Measurements from ENCODE around the gene OR10G7.
A peak's percentile ranks its signal among the peaks of the same experiment; 100 is the strongest.

OR10G7 gene, protein sequence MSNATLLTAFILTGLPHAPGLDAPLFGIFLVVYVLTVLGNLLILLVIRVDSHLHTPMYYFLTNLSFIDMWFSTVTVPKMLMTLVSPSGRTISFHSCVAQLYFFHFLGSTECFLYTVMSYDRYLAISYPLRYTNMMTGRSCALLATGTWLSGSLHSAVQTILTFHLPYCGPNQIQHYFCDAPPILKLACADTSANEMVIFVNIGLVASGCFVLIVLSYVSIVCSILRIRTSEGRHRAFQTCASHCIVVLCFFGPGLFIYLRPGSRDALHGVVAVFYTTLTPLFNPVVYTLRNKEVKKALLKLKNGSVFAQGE

DNA sequence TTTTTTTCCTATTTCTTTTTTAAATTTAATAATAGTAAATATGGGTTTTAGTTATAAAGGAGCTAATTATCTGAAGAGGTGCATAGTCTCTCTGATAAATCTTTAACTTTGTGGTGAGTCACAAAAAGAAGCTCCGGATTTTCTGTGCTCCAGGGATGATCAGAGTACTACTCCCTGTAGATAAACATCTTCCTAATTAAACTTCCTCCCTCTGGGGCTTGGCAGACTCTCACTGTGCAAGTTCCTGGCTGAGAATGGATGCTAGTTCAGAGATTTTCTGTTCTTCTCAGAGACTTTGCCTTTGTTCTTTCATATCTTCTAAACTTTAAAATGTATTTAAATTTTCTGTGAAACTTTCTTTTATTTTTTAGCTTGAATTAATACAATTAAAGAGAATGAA, at the start of gene OR10G7:
Gene OR10G7, minus strand, starts transcription at position 72 of the 400 bp plus-strand sequence. CDS start 2,324 bp downstream, outside the sequence.
- no peak for DNase-seq (ENCODE audit: low read depth)

DNA sequence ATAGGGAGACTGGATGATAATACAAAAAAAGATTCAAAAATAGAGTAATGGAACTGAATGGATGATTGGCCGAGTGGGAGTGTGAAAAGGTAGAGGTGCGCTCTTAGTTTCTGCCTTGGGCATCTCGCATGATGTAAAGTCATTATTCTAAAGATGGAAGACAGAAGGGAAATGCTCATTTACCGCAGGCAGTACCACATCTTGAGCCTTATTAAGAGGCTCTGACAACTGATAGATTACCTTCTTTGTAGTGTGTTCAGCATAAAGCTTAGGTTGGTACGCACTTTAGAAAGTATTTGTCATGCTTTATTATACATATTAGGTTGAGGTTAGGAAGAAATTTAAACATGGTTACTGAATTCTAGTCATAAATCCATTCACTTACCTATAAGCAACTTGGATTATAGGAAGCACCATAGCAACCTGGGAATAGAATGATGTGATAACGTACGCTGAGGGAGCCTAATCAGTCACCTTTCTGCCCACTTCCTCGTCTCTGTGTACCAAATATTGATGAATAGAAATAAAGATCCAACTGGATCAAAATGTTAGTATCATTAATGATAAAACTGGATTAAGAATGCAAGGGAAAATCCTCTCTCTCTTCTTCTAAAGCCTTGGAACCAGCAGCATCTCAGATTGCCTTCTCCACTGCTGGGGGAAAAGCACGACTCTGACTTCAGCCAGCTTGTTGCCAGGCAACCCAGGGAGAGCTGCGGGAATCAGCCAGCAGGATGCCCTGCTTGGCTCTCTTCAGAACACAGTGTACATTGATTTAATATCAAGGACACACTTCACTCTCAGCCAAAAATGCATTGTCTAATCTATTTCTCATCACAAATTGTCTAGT, 45.1 kb upstream of the OR10G7 start:
- no peak for DNase-seq (ENCODE audit: low read depth)

DNA sequence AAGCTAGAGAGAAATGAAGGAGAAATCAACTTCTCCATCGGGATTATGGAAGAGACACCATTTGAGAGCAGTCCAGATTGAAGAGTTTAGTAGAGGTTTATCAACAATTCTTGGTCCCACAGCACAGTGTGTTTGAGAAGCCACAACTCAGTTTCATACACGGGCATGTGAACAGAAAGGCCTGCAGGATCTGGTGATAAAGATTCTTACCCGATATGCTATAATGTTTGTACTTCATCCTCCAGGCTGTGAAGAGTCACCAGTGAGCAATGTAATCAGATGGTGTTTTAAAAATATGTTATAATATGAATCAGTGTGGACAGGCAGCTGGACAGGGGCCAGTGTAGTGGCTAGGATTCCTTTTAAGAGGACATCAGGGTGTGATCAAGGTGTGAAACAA, 44.5 kb upstream of the OR10G7 start:
- DNase-seq (ENCODE audit: low read depth): no peak

- no peak for DNase-seq (ENCODE audit: low read depth)
Measured at GRCh38 chr11:124082371-124082770, 41.2 kb upstream of the OR10G7 start.

- DNase-seq (ENCODE audit: low read depth): no peak
Measured at GRCh38 chr11:124081483-124081882, 40.4 kb upstream of the OR10G7 start.

DNA sequence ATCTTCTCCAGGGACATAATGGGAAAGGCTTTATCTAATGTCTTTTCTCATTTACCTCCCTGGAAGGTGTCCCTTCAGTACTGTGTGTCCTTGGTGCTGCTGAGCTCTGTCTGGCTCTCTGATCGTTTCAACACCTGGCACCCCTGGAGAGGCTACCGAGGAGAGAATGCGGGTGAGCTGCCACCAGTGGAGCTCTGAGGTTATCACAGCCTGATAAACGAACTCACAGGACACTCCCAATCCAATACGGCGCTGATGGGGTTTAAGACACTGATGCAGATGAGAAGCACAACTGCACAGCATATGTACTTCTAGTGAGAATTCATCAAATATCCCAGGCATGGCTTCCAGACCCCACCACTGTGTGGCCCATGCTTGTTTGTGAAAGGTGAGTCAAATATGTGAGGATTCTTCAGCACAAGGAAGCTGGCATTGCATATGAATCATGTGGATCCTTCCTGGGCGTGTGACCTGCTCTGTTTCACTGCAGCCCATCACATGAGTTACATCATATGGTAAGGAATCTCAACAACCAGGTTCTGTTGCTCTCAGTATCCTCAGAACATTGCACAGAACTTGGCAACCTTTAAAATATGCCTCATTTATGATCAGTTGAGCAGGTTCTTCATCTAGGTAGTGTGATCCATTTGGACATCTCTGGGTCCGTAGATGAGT, 39.3 kb upstream of the OR10G7 start:
- DNase-seq (ENCODE audit: low read depth): no peak

- no peak for DNase-seq (ENCODE audit: low read depth)
Measured at GRCh38 chr11:124079631-124080326, 38.7 kb upstream of the OR10G7 start.

DNA sequence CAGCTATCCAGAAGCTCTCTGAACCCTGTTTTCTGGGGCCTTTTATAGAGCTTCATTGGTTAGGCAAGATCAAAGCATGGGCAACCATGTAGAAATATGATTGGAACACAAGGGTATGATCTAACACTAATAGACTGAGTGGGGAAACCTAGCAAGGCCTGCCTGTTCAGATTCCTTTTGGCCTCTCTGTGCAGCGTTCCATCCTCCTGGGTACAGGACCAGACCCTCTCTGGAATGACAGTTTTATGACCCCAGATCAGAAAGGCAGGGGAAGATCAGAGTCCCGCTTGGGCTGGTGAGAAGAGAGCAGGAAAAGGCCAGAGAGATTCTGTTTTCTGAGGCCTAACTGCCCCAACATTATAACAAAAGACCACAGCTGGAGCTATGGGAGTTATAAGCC, 37.5 kb upstream of the OR10G7 start:
- no peak for DNase-seq (ENCODE audit: low read depth)

DNA sequence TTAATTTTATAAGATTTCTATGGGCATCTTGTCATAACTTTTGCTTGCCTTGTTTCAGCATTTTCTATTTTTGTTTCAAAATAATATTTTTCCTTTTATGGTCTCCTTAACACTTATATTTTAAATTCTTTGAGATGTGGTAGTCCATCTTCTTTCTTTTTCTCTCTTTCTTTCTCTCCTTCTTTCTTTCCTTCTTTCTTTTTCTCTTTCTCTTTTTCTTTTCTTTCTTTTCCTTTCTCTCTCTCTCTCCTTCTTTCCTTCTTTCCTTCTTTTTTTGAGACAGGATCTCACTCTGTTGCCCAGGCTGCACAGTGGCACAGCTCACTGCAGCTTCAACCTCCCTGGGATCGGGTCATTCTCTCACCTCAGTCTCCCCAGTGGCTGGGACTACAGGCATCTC, 36.1 kb upstream of the OR10G7 start:
- no peak for DNase-seq (ENCODE audit: low read depth)

GRCh38 chr11:124075841-124076651, 34.9 kb upstream of the OR10G7 start:
- DNase-seq (ENCODE audit: low read depth): no peak

- DNase-seq (ENCODE audit: low read depth): no peak
Measured at GRCh38 chr11:124075492-124075840, 34.3 kb upstream of the OR10G7 start.

- DNase-seq (ENCODE audit: low read depth): no peak
Measured at GRCh38 chr11:124074554-124074953, 33.4 kb upstream of the OR10G7 start.

DNA sequence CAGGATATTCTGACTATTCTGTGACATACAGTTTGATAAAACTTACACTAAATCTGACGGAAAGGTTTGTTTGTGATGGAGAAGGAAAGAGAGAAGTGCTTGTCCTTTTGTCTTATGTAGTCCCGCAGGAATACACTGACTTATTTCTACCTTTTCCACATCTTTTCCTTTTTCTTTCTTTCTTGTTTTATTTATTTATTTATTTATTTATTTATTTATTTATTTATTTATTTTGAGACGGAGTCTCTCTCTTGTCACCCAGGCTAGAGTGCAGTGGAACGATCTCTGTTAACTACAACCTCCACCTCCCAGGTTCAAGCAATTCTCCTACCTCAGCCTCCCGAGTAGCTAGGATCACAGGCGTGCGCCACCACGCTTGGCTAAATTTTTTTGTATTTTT, 31.0 kb upstream of the OR10G7 start:
- DNase-seq (ENCODE audit: low read depth): no peak

DNA sequence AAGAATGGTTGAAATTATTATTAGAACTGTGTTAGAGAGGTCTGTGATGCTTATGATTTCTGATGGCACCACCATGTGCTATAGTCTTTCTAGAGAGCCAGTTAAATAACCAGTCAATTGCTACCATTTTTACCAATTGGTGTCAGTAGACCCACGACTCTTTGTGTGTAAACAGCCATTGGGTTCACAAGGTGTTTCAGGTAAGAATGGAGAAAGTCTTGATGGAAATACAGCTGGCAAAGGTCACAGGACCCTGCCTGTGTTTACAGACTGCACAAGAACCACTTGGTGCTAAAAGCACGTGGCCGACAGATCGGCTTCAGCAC, 30.5 kb upstream of the OR10G7 start:
- DNase-seq (ENCODE audit: low read depth): no peak

DNA sequence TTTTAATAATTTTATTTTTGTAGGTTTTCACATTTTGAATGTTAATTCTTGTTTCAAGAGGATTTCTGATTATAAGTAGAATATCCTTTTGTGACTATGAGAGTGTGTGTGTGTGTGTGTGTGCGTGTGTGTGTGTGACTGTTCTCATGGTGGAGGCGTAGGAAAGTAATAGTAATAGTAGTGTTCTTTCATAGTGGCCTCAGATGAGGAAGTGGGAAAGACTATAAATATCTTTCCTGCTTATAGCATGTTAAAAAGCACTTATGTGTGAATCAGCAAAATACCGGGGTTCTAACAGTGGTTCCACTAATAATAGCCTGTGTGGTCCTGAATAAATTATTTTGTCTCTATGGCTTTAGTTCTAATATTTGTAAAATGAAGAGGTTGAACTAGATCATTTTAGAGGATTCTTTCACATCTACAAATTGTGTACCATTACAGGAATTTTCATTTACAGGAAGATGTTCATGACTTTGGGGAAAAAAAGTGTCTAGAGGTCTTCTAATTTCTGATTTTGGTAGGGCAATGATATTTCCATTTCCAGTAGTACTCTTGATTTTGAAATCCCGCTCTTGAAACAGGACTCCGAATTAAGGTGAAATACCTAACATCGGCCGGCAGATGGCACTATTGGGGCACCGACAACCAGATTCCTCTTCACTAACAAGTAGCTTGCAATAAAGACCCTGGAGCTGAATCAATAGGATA, 29.9 kb upstream of the OR10G7 start:
- peak; percentile 11 for DNase-seq (ENCODE audit: low read depth)

DNA sequence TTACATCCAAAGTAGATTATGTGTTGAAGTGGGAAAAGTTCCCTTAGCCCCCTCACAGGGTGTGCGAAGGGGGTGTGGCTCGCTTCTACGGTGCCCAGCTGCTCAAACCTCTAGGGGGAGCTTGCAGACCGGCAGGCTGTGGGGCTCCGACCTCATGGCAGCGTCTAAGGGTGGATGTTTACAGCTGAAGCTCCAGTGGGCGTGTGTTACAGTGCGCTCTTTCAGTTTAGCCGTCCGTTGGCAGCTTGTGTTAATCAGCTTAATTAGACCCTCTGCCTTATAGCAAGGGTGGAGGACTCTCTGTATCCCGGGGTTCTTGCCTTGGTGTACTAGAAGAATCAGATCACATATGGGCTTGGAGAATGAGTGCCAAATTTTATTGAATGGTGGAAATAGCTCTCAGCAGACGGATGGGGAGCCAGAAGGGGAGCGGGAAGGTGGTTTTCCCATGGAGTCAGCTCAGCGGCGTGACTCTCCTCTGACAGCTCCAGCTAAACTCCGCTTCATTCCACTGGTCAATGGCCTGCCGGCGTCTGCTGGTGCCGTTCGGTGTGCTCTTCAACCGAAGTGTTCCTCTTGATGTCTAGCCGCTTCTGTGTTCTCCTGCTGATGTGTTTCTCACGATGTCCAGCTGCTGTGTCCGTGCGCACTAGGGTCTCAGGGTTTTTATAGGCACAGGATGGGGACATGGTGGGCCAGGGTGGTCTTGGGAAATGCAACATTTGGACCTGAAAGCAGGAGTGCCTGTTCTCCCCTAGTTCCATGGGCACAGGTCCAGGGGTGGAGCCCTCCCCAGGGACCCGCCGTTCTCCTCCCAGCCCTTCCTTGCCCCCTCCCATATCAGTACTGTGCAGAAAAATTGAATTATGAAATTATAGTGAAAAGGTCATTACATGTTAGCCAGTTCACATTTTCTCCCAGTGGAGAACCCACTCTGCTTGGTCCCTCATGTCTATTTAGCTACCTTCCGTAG, 28.6 kb upstream of the OR10G7 start:
- no peak for DNase-seq (ENCODE audit: low read depth)

DNA sequence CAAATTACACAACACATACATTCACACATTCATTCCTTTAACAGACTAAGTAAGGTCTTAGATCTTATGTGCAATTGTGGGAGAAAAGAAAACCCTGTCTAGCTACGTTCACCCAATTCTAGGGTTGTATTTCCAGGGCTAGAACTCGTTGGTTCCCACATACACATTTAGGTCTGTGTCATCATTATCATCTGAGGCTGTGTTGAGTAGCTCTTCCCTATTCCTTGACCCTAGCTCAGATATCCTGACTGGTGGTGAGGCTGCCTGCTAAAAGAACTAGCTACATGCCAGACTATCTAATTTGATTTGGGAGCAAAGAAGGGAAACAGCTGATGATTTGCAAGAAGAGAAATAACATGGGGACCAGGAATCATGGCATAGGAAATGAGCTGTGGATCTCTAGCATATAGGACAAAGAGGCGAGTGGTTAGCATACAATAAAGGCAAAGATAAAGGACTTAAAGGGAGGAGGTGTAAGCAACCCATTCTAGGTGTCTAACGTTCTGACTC, 27.5 kb upstream of the OR10G7 start:
- DNase-seq (ENCODE audit: low read depth): no peak

GRCh38 chr11:124052966-124053365, 11.8 kb upstream of the OR10G7 start:
- no peak for DNase-seq (ENCODE audit: low read depth)

DNA sequence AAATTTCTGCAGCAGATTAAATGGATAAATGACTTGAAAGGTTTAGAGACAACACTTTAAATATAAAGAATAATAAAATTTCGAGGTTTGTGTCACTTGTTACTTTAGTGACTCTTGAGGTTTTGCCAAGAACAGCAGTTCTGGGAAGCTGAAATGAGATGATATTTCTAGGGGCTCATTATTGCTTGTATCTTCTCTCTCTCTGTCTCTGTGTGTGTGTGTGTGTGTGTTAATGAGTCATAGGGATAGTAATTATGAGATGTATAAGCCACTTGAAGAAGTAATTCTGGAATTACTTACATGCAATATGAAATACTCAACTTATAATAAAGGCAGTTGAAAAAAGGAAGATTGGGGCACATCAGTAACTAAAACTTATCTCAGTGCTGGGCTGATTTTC, 9.6 kb upstream of the OR10G7 start:
- no peak for DNase-seq (ENCODE audit: low read depth)

GRCh38 chr11:124043420-124043819, 2.3 kb upstream of the OR10G7 start:
- no peak for DNase-seq (ENCODE audit: low read depth)
